Transverse colon (tissue), 4 donors: ENCODE data around the gene CATSPER3. TPM values are rescaled to one million over a fixed set of nuclear protein-coding genes. Genes with fewer than 3 reads are reported as not detected.

Source experiments
- DNase-seq: peaks from one replicate; pipeline ENCODE4 v3.0.0-alpha.2; 2019
- H3K27ac ChIP-seq, 4 donors: fragments of 200-600 bp; sonication (generic); 2 replicates each; pipeline ENCODE4 v1.5.1; 2016 to 2018; ENCODE audit warnings: inconsistent platforms in 4 of 4
- H3K27me3 ChIP-seq: fragments of 200-600 bp; sonication (generic); 2 replicates; pipeline ENCODE4 v1.5.1; 2017; ENCODE audit warnings: inconsistent platforms
- H3K36me3 ChIP-seq, 4 donors: fragments of 200-600 bp; sonication (generic); 2 replicates each; pipeline ENCODE4 v1.5.1; 2017 to 2019; ENCODE audit warnings: inconsistent platforms in 4 of 4
- H3K4me1 ChIP-seq, 4 donors: fragments of 200-600 bp; sonication (generic); 2 replicates each; pipeline ENCODE4 v1.5.1; 2017 to 2020; ENCODE audit warnings: inconsistent platforms in 4 of 4
- H3K4me3 ChIP-seq, 4 donors: fragments of 200-600 bp; sonication (generic); 1 replicate in 1 of 4; 2 replicates in 3 of 4; pipeline versions ENCODE4 v1.5.1 to v1.6.1; 2017 to 2019; ENCODE audit warnings: inconsistent platforms in 4 of 4
- H3K9me3 ChIP-seq, 2 donors: fragments of 200-600 bp; sonication (generic); 2 replicates each; pipeline ENCODE4 v1.5.1; 2017 to 2019; ENCODE audit warnings: inconsistent platforms in 2 of 2
- EP300 ChIP-seq: sonication (generic); formaldehyde crosslinking; IDR thresholded peaks from one replicate; pipeline ENCODE4 v1.6.1; 2017; ENCODE audit warnings: antibody characterized with exemption, low read depth
- POLR2A ChIP-seq: fragments of 450-650 bp; IDR thresholded peaks from one replicate; pipeline ENCODE4 v1.6.1; 2016; ENCODE audit warnings: antibody characterized with exemption, mild to moderate bottlenecking, moderate library complexity
- POLR2AphosphoS5 ChIP-seq, 3 donors: sonication (generic); formaldehyde crosslinking; IDR thresholded peaks; one replicate each; pipeline ENCODE4 v1.6.1; 2016; ENCODE audit warnings: antibody characterized with exemption in 3 of 3
- WGBS, 2 donors: methylation state at CpG; one replicate each; pipeline ENCODE4 v1.1.5; 2018; ENCODE audit warnings: low coverage in 1 of 2; 5-methylcytosine and 5-hydroxymethylcytosine counted together
- in situ Hi-C, 4 donors: fragments of 200-750 bp; cut with MboI; loops; one replicate each; pipeline versions ENCODE4 v1.15.0 to v1.15.1; 2017; ENCODE audit warnings: low sequenced_read_pairs in 3 of 4, low pct_ligation_motif_present in 1 of 4, low pct_unique_long_range_greater_than_20kb in 1 of 4
- intact Hi-C: fragments of 100-400 bp; cut with DNase I; formaldehyde crosslinking; loops from one replicate; pipeline ENCODE4 v1.15.1; 2023; ENCODE audit warnings: low total_unique reads
- total RNA-seq, 4 donors: library from RNA; depleted of rRNA; stranded (reverse); fragments of >200 nt; gene quantifications; one replicate each; pipeline ENCODE4 v1.1.0, GENCODE V29; 2016
- TF ChIP-seq, protein P1 (sequence below), 5 experiments: fragments of 200-600 bp in 3 of 5; fragments of 450-650 bp in 2 of 5; sonication (generic) in 3 of 5; IDR thresholded peaks; 1 replicate in 2 of 5; 2 replicates in 3 of 5; pipeline ENCODE4 v1.5.1; 2016 to 2017; ENCODE audit warnings: antibody characterized with exemption in 5 of 5, inconsistent platforms in 3 of 5, mild to moderate bottlenecking in 2 of 5, moderate library complexity in 1 of 5

The CATSPER3 gene
- total RNA-seq, 4 donors from 2014 or later, result 0.32 to 4.1 (median 1.1) TPM; not detected in 1

DNA sequence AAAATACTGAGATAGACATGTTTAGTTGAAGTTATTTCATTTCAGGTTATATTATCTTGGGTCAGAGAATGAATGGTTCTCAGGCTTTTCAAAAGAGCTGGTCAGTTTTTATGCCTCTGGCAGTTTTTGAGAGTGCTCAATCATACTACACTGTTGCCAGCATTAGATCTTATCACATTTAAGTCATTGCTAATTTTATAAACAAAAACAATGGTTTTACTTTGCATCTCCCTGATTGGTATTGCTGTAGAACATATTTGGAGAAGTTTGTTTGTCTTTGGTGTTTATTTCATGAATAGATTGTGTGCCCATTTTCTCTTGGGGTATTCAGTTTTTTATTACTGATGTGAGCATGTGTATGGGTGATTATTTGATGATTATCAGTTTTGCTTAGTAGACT, 1.5 kb downstream of the CATSPER3 start:
- in situ Hi-C loops (no loop called here), intact Hi-C loops (no loop called here)
- no peak overlapping the region for H3K4me3 ChIP-seq
- no peaks in the 10 kb centered on the region for H3K4me1 ChIP-seq
- H3K27ac ChIP-seq, result no peak overlapping the region
- TF ChIP-seq, protein P1, sequence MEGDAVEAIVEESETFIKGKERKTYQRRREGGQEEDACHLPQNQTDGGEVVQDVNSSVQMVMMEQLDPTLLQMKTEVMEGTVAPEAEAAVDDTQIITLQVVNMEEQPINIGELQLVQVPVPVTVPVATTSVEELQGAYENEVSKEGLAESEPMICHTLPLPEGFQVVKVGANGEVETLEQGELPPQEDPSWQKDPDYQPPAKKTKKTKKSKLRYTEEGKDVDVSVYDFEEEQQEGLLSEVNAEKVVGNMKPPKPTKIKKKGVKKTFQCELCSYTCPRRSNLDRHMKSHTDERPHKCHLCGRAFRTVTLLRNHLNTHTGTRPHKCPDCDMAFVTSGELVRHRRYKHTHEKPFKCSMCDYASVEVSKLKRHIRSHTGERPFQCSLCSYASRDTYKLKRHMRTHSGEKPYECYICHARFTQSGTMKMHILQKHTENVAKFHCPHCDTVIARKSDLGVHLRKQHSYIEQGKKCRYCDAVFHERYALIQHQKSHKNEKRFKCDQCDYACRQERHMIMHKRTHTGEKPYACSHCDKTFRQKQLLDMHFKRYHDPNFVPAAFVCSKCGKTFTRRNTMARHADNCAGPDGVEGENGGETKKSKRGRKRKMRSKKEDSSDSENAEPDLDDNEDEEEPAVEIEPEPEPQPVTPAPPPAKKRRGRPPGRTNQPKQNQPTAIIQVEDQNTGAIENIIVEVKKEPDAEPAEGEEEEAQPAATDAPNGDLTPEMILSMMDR (IDR thresholded peaks at IDR 0.05), result no peak
- TF ChIP-seq POLR2A (no peak), POLR2AphosphoS5 (IDR thresholded peaks at IDR 0.05) (no peak), EP300 (no peak)
- DNase-seq, result no peak
- peaks cover 0 to 6% (median 0%) of the 10 kb centered on the region in 4 donors for H3K36me3 ChIP-seq
- H3K27me3 ChIP-seq, result no peaks in the 10 kb centered on the region
- H3K9me3 ChIP-seq, result no peaks in the 10 kb centered on the region

- Histone ChIP-seq H3K9me3 (peaks cover 0 to 7% of the 10 kb centered on the region in 2 donors), H3K27me3 (no peaks in the 10 kb centered on the region), H3K27ac (no peak overlapping the region), H3K4me3 (no peak overlapping the region), H3K4me1 (no peaks in the 10 kb centered on the region), H3K36me3 (no peaks in the 10 kb centered on the region)
- WGBS, 2 donors, result 70 to 100% methylated on average over 1 to 2 of the region's 2 CpGs
- no peak for DNase-seq
- intact Hi-C loops, result no loop called here
- in situ Hi-C loops, result no loop called here
- TF ChIP-seq EP300 (no peak), POLR2A (no peak)
These were observed 7.5 kb downstream of the CATSPER3 start for GRCh38 chr5:134975078-134975715.

- Histone ChIP-seq H3K4me3 (no peak overlapping the region), H3K27ac (no peak overlapping the region), H3K9me3 (peaks cover 0 to 7% of the 10 kb centered on the region in 2 donors), H3K36me3 (no peaks in the 10 kb centered on the region), H3K4me1 (no peaks in the 10 kb centered on the region), H3K27me3 (no peaks in the 10 kb centered on the region)
- TF ChIP-seq POLR2A (no peak), POLR2AphosphoS5 (IDR thresholded peaks at IDR 0.05) (no peak), EP300 (no peak)
- TF ChIP-seq, protein P1 (IDR thresholded peaks at IDR 0.05), result no peak
- no peak for DNase-seq
- in situ Hi-C loops, result no loop called here
- intact Hi-C loops, result no loop called here
These were observed 8.1 kb downstream of the CATSPER3 start for GRCh38 chr5:134975843-134976242.

- in situ Hi-C loops, result no loop called here
- no peak overlapping the region for H3K4me3 ChIP-seq
- H3K36me3 ChIP-seq, result no peaks in the 10 kb centered on the region
- TF ChIP-seq POLR2A, result no peak
- TF ChIP-seq, protein P1 (IDR thresholded peaks at IDR 0.05), result no peak
- TF ChIP-seq POLR2AphosphoS5 (IDR thresholded peaks at IDR 0.05), result no peak
- no peak for TF ChIP-seq EP300
- no peak overlapping the region for H3K27ac ChIP-seq
- no peaks in the 10 kb centered on the region for H3K4me1 ChIP-seq
- H3K9me3 ChIP-seq, result peaks cover 6 to 13% of the 10 kb centered on the region in 2 donors
- no peaks in the 10 kb centered on the region for H3K27me3 ChIP-seq
- DNase-seq, result no peak
- 96 to 100% methylated on average over 1 of the region's 1 CpG for WGBS, 2 donors
- intact Hi-C loops, result no loop called here
These were observed 9.1 kb downstream of the CATSPER3 start for GRCh38 chr5:134976841-134977240.

DNA sequence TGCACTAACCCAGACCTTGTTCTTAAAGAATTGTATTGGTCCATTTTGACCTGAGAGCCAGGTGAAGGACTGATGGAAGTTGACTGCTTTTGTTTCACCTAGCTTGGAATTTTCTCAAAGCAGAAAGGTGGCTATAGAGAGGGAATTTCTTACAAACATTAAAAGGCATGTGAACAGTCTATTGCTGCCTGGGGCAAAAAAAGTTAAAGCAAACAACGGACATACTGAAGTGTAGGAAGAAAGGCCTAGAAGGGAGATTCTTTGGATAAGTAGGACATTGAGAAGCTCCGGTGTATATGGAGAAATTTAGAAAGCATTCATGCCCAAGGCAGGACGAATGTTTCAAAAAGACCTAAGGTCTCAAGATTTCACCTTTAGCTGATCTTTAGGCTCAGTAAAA, 11.7 kb downstream of the CATSPER3 start:
- no peaks in the 10 kb centered on the region for H3K36me3 ChIP-seq
- 92 to 96% methylated on average over 3 of the region's 3 CpGs for WGBS, 2 donors
- in situ Hi-C loops, result no loop called here
- TF ChIP-seq POLR2A (no peak), EP300 (no peak), POLR2AphosphoS5 (IDR thresholded peaks at IDR 0.05) (no peak)
- TF ChIP-seq, protein P1 (IDR thresholded peaks at IDR 0.05), result no peak
- peaks cover 22 to 30% of the 10 kb centered on the region in 2 donors for H3K9me3 ChIP-seq
- no peak overlapping the region for H3K27ac ChIP-seq
- no peak overlapping the region for H3K4me3 ChIP-seq
- no peaks in the 10 kb centered on the region for H3K4me1 ChIP-seq
- intact Hi-C loops, result no loop called here
- H3K27me3 ChIP-seq, result no peaks in the 10 kb centered on the region
- no peak for DNase-seq
